ENCODE measurements around the gene SLC5A8. TPM values are rescaled to one million over a fixed set of nuclear protein-coding genes. Genes with fewer than 3 reads are reported as not detected.

SLC5A8 gene
- total RNA-seq, 1 experiment from 2014 or later, result not detected

- no peak overlapping the region for H3K4me2 ChIP-seq (ENCODE audit: low read length)
- no peak overlapping the region for H2AFZ ChIP-seq (ENCODE audit: low read depth, low read length, poor library complexity, severe bottlenecking)
- H3K79me2 ChIP-seq (ENCODE audit: insufficient read depth, low read length), result no peaks in the 10 kb centered on the region
- H3K9me3 ChIP-seq (ENCODE audit: control insufficient read depth in 1 of 2, insufficient read depth in 1 of 2, low read depth in 1 of 2, low read length in 2 of 2), result no peaks in the 10 kb centered on the region
- no peaks in the 10 kb centered on the region for H3K27me3 ChIP-seq (ENCODE audit: insufficient read depth, low read length)
- no peaks in the 10 kb centered on the region for H3K4me1 ChIP-seq (ENCODE audit: control insufficient read depth in 1 of 2, insufficient read depth in 2 of 2, low read length in 2 of 2)
- no peaks in the 10 kb centered on the region for H4K20me1 ChIP-seq (ENCODE audit: insufficient read depth)
- no peak for DNase-seq (ENCODE audit: low read depth, low spot score)
- CTCF ChIA-PET, result no interaction called here
- no peak overlapping the region for H3K27ac ChIP-seq (ENCODE audit: low read depth, low read length)
- POLR2A ChIA-PET, result no interaction called here
- no peak for ATAC-seq
- intact Hi-C loops (cut with micrococcal nuclease), result no loop called here
- no peak for TF ChIP-seq REST (IDR thresholded peaks at IDR 0.05; ENCODE audit: low read depth)
- no peak for TF ChIP-seq ZNF274 (IDR thresholded peaks at IDR 0.05; ENCODE audit: low read depth, low read length)
- TF ChIP-seq JUND (IDR thresholded peaks at IDR 0.05), result no peak
- no peak for TF ChIP-seq SIN3A (IDR thresholded peaks at IDR 0.05; ENCODE audit: low read depth)
- no peak for TF ChIP-seq YY1 (IDR thresholded peaks at IDR 0.05; ENCODE audit: extremely low read depth, insufficient replicate concordance, low read depth, low read length)
- no peak for TF ChIP-seq CTCF (IDR thresholded peaks at IDR 0.05 in 2 of 3, conservative IDR thresholded peaks at IDR 0.05 in 1 of 3; ENCODE audit: borderline replicate concordance in 1 of 3, insufficient read depth in 1 of 3, low read depth in 2 of 3, low read length in 2 of 3)
- TF ChIP-seq CEBPB (IDR thresholded peaks at IDR 0.05; ENCODE audit: low read depth), result no peak
- TF ChIP-seq ZFX (IDR thresholded peaks at IDR 0.05), result no peak
- TF ChIP-seq EGR1 (IDR thresholded peaks at IDR 0.05; ENCODE audit: low read depth), result no peak
- no peak for TF ChIP-seq ELF1 (IDR thresholded peaks at IDR 0.05; ENCODE audit: borderline replicate concordance, low read depth)
- TF ChIP-seq FOSL1 (IDR thresholded peaks at IDR 0.05; ENCODE audit: low read depth), result no peak
- no peak for TF ChIP-seq EZH2phosphoT487 (IDR thresholded peaks at IDR 0.05; ENCODE audit: borderline replicate concordance)
- TF ChIP-seq SRF (IDR thresholded peaks at IDR 0.05; ENCODE audit: low read depth), result no peak
- TF ChIP-seq TCF7L2 (IDR thresholded peaks at IDR 0.05; ENCODE audit: borderline replicate concordance, extremely low read depth, insufficient read depth, insufficient read length), result no peak
- H3K9me2 ChIP-seq (ENCODE audit: insufficient read depth), result no peaks in the 10 kb centered on the region
- no peak overlapping the region for H3K4me3 ChIP-seq (replicated peaks in 1 of 2; ENCODE audit: low read depth in 1 of 2, low read length in 2 of 2)
- RAD21 ChIA-PET (ENCODE audit: low non-redundant PET in 1 of 2, low total read pairs in 2 of 2, uncharacterized antibody in 2 of 2, unreplicated experiment in 2 of 2), result no interaction called here
- no peaks in the 10 kb centered on the region for H3K36me3 ChIP-seq (ENCODE audit: control insufficient read depth in 1 of 2, insufficient read depth in 2 of 2, low read length in 2 of 2)
- no peak overlapping the region for H3K9ac ChIP-seq (ENCODE audit: low read length)
- no TSS peak for BruUV-seq (replicated peaks)
These were observed 28.3 kb downstream of the SLC5A8 start for GRCh38 chr12:101181776-101182175.

All from HCT116 (cell line).